HG03095 (cell line): ENCODE data around the gene TFAP2D.

ENCODE experiments used
- ATAC-seq: cut with Tn5 transposase; IDR thresholded peaks from one replicate; pipeline ENCODE4 v1.9.1; 2021; ENCODE audit warnings: moderate library complexity; ENCODE audit not compliant: unreplicated experiment

The TFAP2D gene

GRCh38 chr6:50818020-50818419, 104.7 kb downstream of the TFAP2D start:
- no peak for ATAC-seq

DNA sequence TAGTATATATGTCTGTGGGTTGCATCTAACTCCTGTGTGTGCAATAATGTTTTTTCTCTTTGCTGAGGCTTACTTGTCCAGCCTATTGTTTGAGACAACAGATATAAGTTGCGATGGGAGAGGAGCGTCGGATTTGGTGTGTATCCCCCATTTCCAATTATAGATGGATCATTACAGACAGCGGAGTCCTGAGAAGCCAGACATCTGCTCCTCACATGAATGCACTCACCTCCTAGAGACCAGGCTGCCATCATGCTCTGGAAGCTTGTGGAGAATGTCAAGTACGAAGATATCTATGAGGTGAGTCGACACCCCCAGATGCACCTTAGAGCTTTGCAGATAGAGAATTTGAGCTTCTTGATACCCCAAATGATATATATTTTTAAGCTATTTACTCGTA, 105.3 kb downstream of the TFAP2D start, which contains the start of gene TFAP2B:
Gene TFAP2B, plus strand, starts transcription at position 199 of the 400 bp plus-strand sequence. Its CDS starts 21 bp downstream, at position 220.
- ATAC-seq = no peak

DNA sequence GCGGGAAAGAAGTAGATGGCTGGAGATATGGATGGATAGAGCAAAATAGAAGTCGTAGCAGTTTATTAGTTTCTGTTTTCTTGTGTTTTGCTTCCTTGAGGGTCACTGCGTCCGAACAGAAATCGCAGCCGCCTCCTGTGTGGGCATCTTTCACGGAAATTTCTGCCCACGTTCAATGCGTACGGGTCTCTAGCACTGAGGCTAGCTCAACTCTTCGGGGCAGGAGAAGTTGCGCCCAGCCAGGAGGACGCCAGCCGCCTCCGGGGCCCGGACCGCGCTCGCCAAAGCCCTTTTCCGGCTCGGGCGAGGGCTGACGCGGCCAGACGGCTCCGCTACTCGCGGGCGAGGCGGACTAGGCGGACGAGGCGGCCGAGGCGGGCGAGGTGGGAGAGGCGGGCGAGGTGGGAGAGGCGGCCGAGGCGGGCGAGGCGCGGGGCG, 106.2 kb downstream of the TFAP2D start:
- ATAC-seq = no peak

DNA sequence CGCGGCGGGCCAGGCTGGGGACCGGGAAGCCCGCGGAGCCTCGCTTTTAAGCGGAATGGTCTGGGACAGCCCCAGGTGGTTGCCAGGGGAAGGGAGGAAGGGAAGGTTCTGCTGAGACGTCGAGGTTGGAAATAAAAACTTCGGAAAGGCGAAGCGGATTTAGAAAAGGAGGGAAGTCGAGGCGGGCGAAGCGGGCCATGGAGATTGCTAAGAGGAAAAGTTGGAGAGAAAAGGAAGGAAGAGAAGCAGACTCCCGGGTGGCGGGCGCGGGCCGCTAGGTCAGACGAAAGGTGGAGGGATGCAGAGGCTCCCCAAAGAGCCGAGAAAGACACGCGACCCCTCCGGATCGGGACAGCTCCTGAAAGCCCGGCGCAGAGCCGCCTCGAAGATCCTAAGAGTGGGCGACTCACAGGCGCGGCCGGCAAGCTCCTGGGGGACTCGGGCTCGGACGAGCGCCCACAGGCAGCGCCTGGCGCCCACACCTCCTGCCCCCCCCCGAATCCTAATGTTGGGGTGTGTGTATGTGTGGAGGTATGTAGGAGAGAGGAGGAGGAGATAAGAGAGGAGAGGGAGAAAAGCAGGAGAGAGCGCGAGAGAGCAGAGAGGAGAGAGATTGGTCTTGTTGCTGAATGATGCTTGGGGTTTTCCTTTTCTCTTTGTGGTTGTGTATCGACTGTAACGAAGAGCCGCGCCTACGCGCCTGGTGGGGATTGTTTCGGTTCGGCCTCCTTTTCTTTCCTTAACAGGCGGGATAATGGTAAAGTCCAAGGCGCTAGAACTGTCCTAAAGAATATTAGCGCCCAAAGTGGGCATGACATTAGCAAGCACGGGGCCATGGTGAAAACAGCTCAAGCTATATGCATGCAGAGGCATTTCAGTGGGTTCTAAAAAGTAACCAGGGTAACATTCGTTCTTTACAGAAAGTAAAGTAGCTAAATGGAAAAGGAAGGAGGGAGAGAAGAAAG, 106.9 kb downstream of the TFAP2D start:
- no peak for ATAC-seq

DNA sequence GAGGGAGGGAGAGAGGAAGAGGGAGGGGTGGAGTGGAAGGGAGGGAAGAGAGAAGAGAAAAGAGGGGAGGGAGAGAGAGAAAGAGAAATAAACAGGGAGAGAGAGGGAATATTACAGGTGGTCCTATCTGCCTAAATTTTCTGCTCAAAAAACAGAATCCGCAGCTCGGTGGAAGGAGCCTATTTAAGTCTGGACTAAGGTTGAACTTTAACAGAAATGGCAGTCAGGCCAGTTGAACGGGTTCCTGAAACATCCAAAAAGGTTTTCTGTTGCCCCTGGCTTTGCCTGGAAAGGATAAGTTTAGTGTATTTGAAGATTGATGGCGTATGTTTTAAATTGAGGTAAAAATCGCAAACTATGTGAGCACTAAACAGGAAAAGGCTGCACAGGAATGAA, 107.5 kb downstream of the TFAP2D start:
- ATAC-seq = no peak

DNA sequence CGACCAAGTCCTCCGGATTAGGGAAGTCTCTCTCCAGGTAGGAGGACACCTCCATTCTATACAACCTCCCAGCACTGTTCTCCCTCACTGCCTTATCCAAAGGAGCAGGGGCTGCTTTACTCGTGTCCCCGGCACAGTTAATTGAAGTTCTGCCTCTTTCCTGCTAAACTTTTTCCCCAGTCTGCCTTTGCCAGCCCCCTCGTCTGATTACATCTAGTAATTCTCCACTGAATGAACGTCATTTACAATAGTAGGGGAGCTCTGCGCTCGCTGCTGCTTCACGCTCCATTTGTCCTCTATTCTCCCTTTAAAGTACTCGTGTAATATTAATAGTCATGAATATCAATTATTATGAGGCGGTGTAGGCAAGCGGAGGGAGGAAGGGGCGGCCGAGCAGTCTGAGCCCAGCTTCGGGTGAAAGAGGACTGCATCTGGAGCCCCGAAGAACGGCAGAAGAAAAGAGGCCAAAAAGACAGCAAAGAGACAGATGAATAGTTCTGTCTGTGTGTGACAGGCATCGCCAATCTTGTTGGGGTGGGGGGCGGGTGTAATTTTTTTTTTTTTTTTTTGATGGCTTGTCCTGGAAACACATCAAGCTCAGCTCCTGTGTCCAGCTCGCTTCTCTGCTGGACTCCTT, 108.2 kb downstream of the TFAP2D start:
- ATAC-seq = no peak

- no peak for ATAC-seq
These were observed 108.8 kb downstream of the TFAP2D start for GRCh38 chr6:50822078-50822476.
